OCI-LY3 (cell line): ENCODE measurements around the gene GALNTL6.

ENCODE experiments used
- EZH2phosphoT487 ChIP-seq: fragments of 200-600 bp; shearing (Covaris generic); IDR thresholded peaks from 2 replicates; pipeline ENCODE4 v1.6.1; 2018; ENCODE audit warnings: antibody characterized with exemption, mixed run types, low read depth
- TF ChIP-seq, protein P1 (sequence below): fragments of 200-600, 300-600 bp; sonication (generic); IDR thresholded peaks from 2 replicates; pipeline ENCODE4 v1.5.1; 2014; ENCODE audit warnings: antibody characterized with exemption, low read length, low read depth

DNA sequence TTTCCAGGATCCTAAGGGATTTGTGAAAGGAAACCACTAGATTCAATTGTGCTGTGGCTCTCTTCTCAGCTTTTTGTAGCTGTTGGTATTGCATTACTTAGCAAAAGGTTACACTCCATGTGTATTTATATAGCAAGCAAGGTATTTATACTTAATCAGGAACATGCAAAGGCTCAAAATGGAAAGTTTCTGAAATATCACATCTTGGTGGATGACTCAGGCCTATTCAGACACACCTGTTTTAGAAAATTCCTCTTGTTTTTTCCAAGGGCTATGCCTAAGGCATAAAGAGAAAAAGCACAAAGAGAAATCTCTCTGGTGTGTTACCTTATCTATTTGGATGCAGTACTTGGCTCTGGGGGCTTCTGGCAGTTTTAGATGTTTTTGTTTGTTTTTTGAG, 1211.0 kb downstream of the GALNTL6 start:
- TF ChIP-seq, protein P1, sequence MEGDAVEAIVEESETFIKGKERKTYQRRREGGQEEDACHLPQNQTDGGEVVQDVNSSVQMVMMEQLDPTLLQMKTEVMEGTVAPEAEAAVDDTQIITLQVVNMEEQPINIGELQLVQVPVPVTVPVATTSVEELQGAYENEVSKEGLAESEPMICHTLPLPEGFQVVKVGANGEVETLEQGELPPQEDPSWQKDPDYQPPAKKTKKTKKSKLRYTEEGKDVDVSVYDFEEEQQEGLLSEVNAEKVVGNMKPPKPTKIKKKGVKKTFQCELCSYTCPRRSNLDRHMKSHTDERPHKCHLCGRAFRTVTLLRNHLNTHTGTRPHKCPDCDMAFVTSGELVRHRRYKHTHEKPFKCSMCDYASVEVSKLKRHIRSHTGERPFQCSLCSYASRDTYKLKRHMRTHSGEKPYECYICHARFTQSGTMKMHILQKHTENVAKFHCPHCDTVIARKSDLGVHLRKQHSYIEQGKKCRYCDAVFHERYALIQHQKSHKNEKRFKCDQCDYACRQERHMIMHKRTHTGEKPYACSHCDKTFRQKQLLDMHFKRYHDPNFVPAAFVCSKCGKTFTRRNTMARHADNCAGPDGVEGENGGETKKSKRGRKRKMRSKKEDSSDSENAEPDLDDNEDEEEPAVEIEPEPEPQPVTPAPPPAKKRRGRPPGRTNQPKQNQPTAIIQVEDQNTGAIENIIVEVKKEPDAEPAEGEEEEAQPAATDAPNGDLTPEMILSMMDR: no peak
- no peak for TF ChIP-seq EZH2phosphoT487
